Progenitor cell of endocrine pancreas (in vitro differentiated cells): ENCODE data around the gene LMO7. TPM values are rescaled to one million over a fixed set of nuclear protein-coding genes. Genes with fewer than 3 reads are reported as not detected.

Source experiments
- DNase-seq: peaks from one replicate; pipeline ENCODE4 v3.0.0; 2021; ENCODE audit warnings: low spot score; ENCODE audit not compliant: unreplicated experiment
- H3K27ac Mint-ChIP-seq: 2 replicates; pipeline ENCODE4 v1.8.0; 2021; ENCODE audit warnings: mild to moderate bottlenecking, moderate library complexity, mixed read lengths
- H3K27me3 Mint-ChIP-seq: 2 replicates; pipeline ENCODE4 v1.8.0; 2021; ENCODE audit warnings: mixed read lengths
- H3K36me3 Mint-ChIP-seq: 2 replicates; pipeline ENCODE4 v1.8.0; 2022; ENCODE audit warnings: mixed read lengths; ENCODE audit not compliant: insufficient read depth
- H3K4me1 Mint-ChIP-seq: 2 replicates; pipeline ENCODE4 v1.8.0; 2021; ENCODE audit warnings: low read depth, mixed read lengths
- H3K4me3 Mint-ChIP-seq: 2 replicates; pipeline ENCODE4 v1.8.0; 2021; ENCODE audit warnings: low read depth, mild to moderate bottlenecking, moderate library complexity, mixed read lengths
- H3K9me3 Mint-ChIP-seq: 2 replicates; pipeline ENCODE4 v1.8.0; 2021; ENCODE audit warnings: low read depth, mixed read lengths
- CTCF ChIP-seq: fragments of 200-600 bp; sonication (generic); IDR thresholded peaks from one replicate; pipeline ENCODE4 v1.5.0; 2021; ENCODE audit warnings: antibody characterized with exemption, mild to moderate bottlenecking; ENCODE audit not compliant: unreplicated experiment
- total RNA-seq: library from RNA; stranded (reverse); gene quantifications from 2 replicates; pipeline ENCODE4 v1.2.1, GENCODE V29; 2021

LMO7 gene
- total RNA-seq, 1 donor from 2014 or later, result 15.0 TPM

- Mint-ChIP-seq H3K36me3 (no peaks in the 10 kb centered on the region), H3K4me1 (peaks cover 14% of the 10 kb centered on the region), H3K27ac (peak overlapping the region; percentile 30), H3K4me3 (no peak overlapping the region), H3K9me3 (no peaks in the 10 kb centered on the region), H3K27me3 (no peaks in the 10 kb centered on the region)
- TF ChIP-seq CTCF, result no peak
- DNase-seq, result no peak
Measured at GRCh38 chr13:75806117-75806516, 170.0 kb downstream of the LMO7 start.

GRCh38 chr13:75811361-75811760, 175.2 kb downstream of the LMO7 start:
- Mint-ChIP-seq H3K27ac (no peak overlapping the region), H3K36me3 (no peaks in the 10 kb centered on the region), H3K4me1 (peaks cover 4% of the 10 kb centered on the region), H3K9me3 (no peaks in the 10 kb centered on the region), H3K27me3 (no peaks in the 10 kb centered on the region), H3K4me3 (no peak overlapping the region)
- no peak for DNase-seq
- no peak for TF ChIP-seq CTCF

GRCh38 chr13:75811841-75812240, 175.7 kb downstream of the LMO7 start:
- H3K27ac Mint-ChIP-seq, result no peak overlapping the region
- H3K36me3 Mint-ChIP-seq, result no peaks in the 10 kb centered on the region
- TF ChIP-seq CTCF, result no peak
- H3K27me3 Mint-ChIP-seq, result no peaks in the 10 kb centered on the region
- peaks cover 4% of the 10 kb centered on the region for H3K4me1 Mint-ChIP-seq
- DNase-seq, result no peak
- no peaks in the 10 kb centered on the region for H3K9me3 Mint-ChIP-seq
- H3K4me3 Mint-ChIP-seq, result no peak overlapping the region

- H3K4me1 Mint-ChIP-seq, result peaks cover 4% of the 10 kb centered on the region
- DNase-seq, result no peak
- H3K27ac Mint-ChIP-seq, result no peak overlapping the region
- H3K36me3 Mint-ChIP-seq, result no peaks in the 10 kb centered on the region
- no peaks in the 10 kb centered on the region for H3K9me3 Mint-ChIP-seq
- no peak overlapping the region for H3K4me3 Mint-ChIP-seq
- TF ChIP-seq CTCF, result no peak
- H3K27me3 Mint-ChIP-seq, result no peaks in the 10 kb centered on the region
Measured at GRCh38 chr13:75812751-75813181, 176.6 kb downstream of the LMO7 start.

DNA sequence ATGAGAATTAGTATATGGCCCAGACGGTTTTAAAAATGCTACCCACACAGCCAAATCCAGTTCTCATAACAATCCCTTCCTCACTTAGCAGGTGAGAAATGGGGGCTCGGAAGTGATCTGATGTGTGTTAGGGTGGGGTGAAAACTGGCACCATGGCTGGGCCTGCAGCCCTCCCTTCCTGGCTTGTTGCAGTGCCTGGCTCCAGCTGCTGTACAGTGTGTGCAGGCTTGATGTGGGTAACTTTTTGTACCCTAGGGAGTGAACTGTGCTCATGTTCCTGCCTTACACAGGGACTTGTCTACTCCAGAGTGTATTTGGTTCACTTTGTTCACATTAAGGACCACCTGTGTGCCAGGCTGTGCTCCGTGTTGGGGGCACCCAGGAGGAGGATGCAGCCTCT, 177.2 kb downstream of the LMO7 start:
- Mint-ChIP-seq H3K4me1 (peaks cover 4% of the 10 kb centered on the region), H3K4me3 (no peak overlapping the region), H3K36me3 (no peaks in the 10 kb centered on the region), H3K27me3 (no peaks in the 10 kb centered on the region), H3K27ac (no peak overlapping the region), H3K9me3 (no peaks in the 10 kb centered on the region)
- DNase-seq, result no peak
- no peak for TF ChIP-seq CTCF
